ENCODE results near the gene PIEZO1. TPM values are rescaled to one million over a fixed set of nuclear protein-coding genes. Genes with fewer than 3 reads are reported as not detected.
"Not testable (repeated sequence)": the region's sequence is repeated elsewhere in the genome, so short reads cannot be mapped to it uniquely, and the experiment has no call there.

PIEZO1 gene
- total and polyA plus RNA-seq, 2 donors (not counting 1 experiment from before 2014, with no cell fraction given), result 94.5 to 313 TPM

GRCh38 chr16:88772871-88773811, 11.9 kb downstream of the PIEZO1 start:
- DNase-seq (ENCODE audit: low read depth in 2 of 2), result peak; percentile 95 to 97
- peak overlapping the region; percentile 89 for H3K27ac ChIP-seq (ENCODE audit: insufficient read depth, low read length)
- H3K79me2 ChIP-seq (ENCODE audit: control insufficient read depth, insufficient read depth, low read length), result peaks cover 86% of the 10 kb centered on the region
- peak overlapping the region; percentile 41 to 55 (median 44) for H3K4me3 ChIP-seq (replicated peaks in 1 of 4; ENCODE audit: control extremely low read depth in 1 of 4, insufficient read depth in 1 of 4, low read depth in 3 of 4, low read length in 4 of 4)
- peak overlapping the region; percentile 75 for H3K4me2 ChIP-seq (ENCODE audit: extremely low read depth, insufficient read depth, low read length)
- H3K27me3 ChIP-seq (ENCODE audit: control insufficient read depth, insufficient read depth, low read length), result no peaks in the 10 kb centered on the region
- H2AFZ ChIP-seq (ENCODE audit: low read length), result no peak overlapping the region
- H3K9ac ChIP-seq (ENCODE audit: insufficient read depth, low read length), result peak overlapping the region; percentile 58
- peaks cover 49% of the 10 kb centered on the region for H3K4me1 ChIP-seq (ENCODE audit: control insufficient read depth, extremely low read depth, insufficient read depth, low read length)
- TF ChIP-seq EZH2 (IDR thresholded peaks at IDR 0.05; ENCODE audit: low read length, missing control alignments), result no peak
- no peak for TF ChIP-seq CTCF (conservative IDR thresholded peaks at IDR 0.05 in 1 of 2, IDR thresholded peaks at IDR 0.05 in 1 of 2; ENCODE audit: low read depth in 1 of 2, low read length in 2 of 2)
- H3K9me3 ChIP-seq (ENCODE audit: control insufficient read depth, insufficient read depth, low read depth, low read length), result no peaks in the 10 kb centered on the region
- H4K20me1 ChIP-seq (ENCODE audit: control insufficient read depth, extremely low read depth, insufficient read depth, low read length), result no peaks in the 10 kb centered on the region
- H3K36me3 ChIP-seq (ENCODE audit: control insufficient read depth, insufficient read depth, low read length), result peaks cover 3% of the 10 kb centered on the region

- not testable (repeated sequence) for H3K36me3 ChIP-seq (ENCODE audit: control insufficient read depth, insufficient read depth, low read length); H3K9me3 ChIP-seq (ENCODE audit: control insufficient read depth, insufficient read depth, low read depth, low read length); H2AFZ ChIP-seq (ENCODE audit: low read length); H3K4me3 ChIP-seq (replicated peaks in 1 of 4; ENCODE audit: control extremely low read depth in 1 of 4, insufficient read depth in 1 of 4, low read depth in 3 of 4, low read length in 4 of 4); H4K20me1 ChIP-seq (ENCODE audit: control insufficient read depth, extremely low read depth, insufficient read depth, low read length); DNase-seq (ENCODE audit: low read depth in 2 of 2); H3K9ac ChIP-seq (ENCODE audit: insufficient read depth, low read length); H3K27me3 ChIP-seq (ENCODE audit: control insufficient read depth, insufficient read depth, low read length)
- peaks cover 57% of the 10 kb centered on the region for H3K4me1 ChIP-seq (ENCODE audit: control insufficient read depth, extremely low read depth, insufficient read depth, low read length)
- H3K79me2 ChIP-seq (ENCODE audit: control insufficient read depth, insufficient read depth, low read length), result peaks cover 86% of the 10 kb centered on the region
- peak overlapping the region; percentile 89 for H3K27ac ChIP-seq (ENCODE audit: insufficient read depth, low read length)
- peak overlapping the region; percentile 49 for H3K4me2 ChIP-seq (ENCODE audit: extremely low read depth, insufficient read depth, low read length)
Observed at GRCh38 chr16:88771781-88772180, 13.2 kb downstream of the PIEZO1 start.

GRCh38 chr16:88771294-88771772, 13.7 kb downstream of the PIEZO1 start:
- TF ChIP-seq EZH2 (IDR thresholded peaks at IDR 0.05; ENCODE audit: low read length, missing control alignments), result no peak
- no peak for TF ChIP-seq CTCF (conservative IDR thresholded peaks at IDR 0.05 in 1 of 2, IDR thresholded peaks at IDR 0.05 in 1 of 2; ENCODE audit: low read depth in 1 of 2, low read length in 2 of 2)
- H3K9me3 ChIP-seq (ENCODE audit: control insufficient read depth, insufficient read depth, low read depth, low read length), result no peaks in the 10 kb centered on the region
- H3K36me3 ChIP-seq (ENCODE audit: control insufficient read depth, insufficient read depth, low read length), result peaks cover 3% of the 10 kb centered on the region
- no peaks in the 10 kb centered on the region for H4K20me1 ChIP-seq (ENCODE audit: control insufficient read depth, extremely low read depth, insufficient read depth, low read length)
- no peak for DNase-seq (ENCODE audit: low read depth in 2 of 2)
- H2AFZ ChIP-seq (ENCODE audit: low read length), result no peak overlapping the region
- no peaks in the 10 kb centered on the region for H3K27me3 ChIP-seq (ENCODE audit: control insufficient read depth, insufficient read depth, low read length)
- H3K79me2 ChIP-seq (ENCODE audit: control insufficient read depth, insufficient read depth, low read length), result peaks cover 86% of the 10 kb centered on the region
- H3K4me3 ChIP-seq (replicated peaks in 1 of 4; ENCODE audit: control extremely low read depth in 1 of 4, insufficient read depth in 1 of 4, low read depth in 3 of 4, low read length in 4 of 4), result peak overlapping the region in 1 of 4 experiments; percentile 4
- H3K27ac ChIP-seq (ENCODE audit: insufficient read depth, low read length), result peak overlapping the region; percentile 69
- peak overlapping the region; percentile 46 for H3K9ac ChIP-seq (ENCODE audit: insufficient read depth, low read length)
- peak overlapping the region; percentile 44 for H3K4me2 ChIP-seq (ENCODE audit: extremely low read depth, insufficient read depth, low read length)
- H3K4me1 ChIP-seq (ENCODE audit: control insufficient read depth, extremely low read depth, insufficient read depth, low read length), result peaks cover 56% of the 10 kb centered on the region

All from fibroblast of lung (primary cell).